WTC11 (cell line): ENCODE results near the gene LSP1. TPM values are rescaled to one million over a fixed set of nuclear protein-coding genes. Genes with fewer than 3 reads are reported as not detected.

Experiments
- ATAC-seq: fragments of 200-7000 bp; cut with Tn5 transposase; 2 replicates; pipeline ENCODE4 v1.10.0; 2021; ENCODE audit warnings: mild to moderate bottlenecking, moderate library complexity
- CTCF ChIA-PET: fragments of 300-600 bp; sonication (Branson Sonifier 250); formaldehyde crosslinking; loops from one replicate; lab custom pipeline; 2021; ENCODE audit warnings: antibody characterized with exemption; lab: Charles Lee
- POLR2A ChIA-PET: fragments of 350-600 bp; sonication (Branson Sonifier 250); formaldehyde crosslinking; loops from one replicate; lab custom pipeline; 2021; ENCODE audit warnings: antibody characterized with exemption; lab: Charles Lee
- DNase-seq: peaks from one replicate; pipeline ENCODE4 v3.0.0; 2021; ENCODE audit warnings: low spot score
- H3K27ac Mint-ChIP-seq: 2 replicates; pipeline ENCODE4 v1.8.0; 2021; ENCODE audit warnings: mixed read lengths
- H3K27me3 Mint-ChIP-seq: 2 replicates; pipeline ENCODE4 v1.8.0; 2021; ENCODE audit warnings: low read depth, mild to moderate bottlenecking, moderate library complexity, mixed read lengths
- H3K36me3 Mint-ChIP-seq: 2 replicates; pipeline ENCODE4 v1.8.0; 2021; ENCODE audit warnings: mixed read lengths
- H3K4me1 Mint-ChIP-seq: 2 replicates; pipeline ENCODE4 v1.8.0; 2022; ENCODE audit warnings: mixed read lengths
- H3K4me3 Mint-ChIP-seq: 2 replicates; pipeline ENCODE4 v1.8.0; 2021; ENCODE audit warnings: mild to moderate bottlenecking, moderate library complexity, mixed read lengths
- H3K9me3 Mint-ChIP-seq: 2 replicates; pipeline ENCODE4 v1.8.0; 2021; ENCODE audit warnings: mixed read lengths
- AR ChIP-seq: fragments of 250-450 bp; sonication (Bioruptor Pico); IDR thresholded peaks from 2 replicates; pipeline ENCODE4 v1.9.0; 2021; ENCODE audit warnings: mild to moderate bottlenecking
- ATF2 ChIP-seq: sonication (generic); formaldehyde crosslinking; IDR thresholded peaks from 2 replicates; pipeline ENCODE4 v1.8.1; 2022; ENCODE audit warnings: low read depth, missing genetic modification reagents, borderline replicate concordance
- CREB1 ChIP-seq: sonication (generic); formaldehyde crosslinking; IDR thresholded peaks from 2 replicates; pipeline ENCODE4 v1.8.0; 2023; ENCODE audit warnings: mild to moderate bottlenecking, missing genetic modification reagents
- CREM ChIP-seq: sonication (generic); formaldehyde crosslinking; IDR thresholded peaks from 2 replicates; pipeline ENCODE4 v1.8.1; 2022; ENCODE audit warnings: mild to moderate bottlenecking, missing genetic modification reagents, moderate library complexity
- E2F4 ChIP-seq: sonication (generic); formaldehyde crosslinking; IDR thresholded peaks from 2 replicates; pipeline ENCODE4 v1.8.1; 2022; ENCODE audit warnings: low read depth, mild to moderate bottlenecking, moderate library complexity, missing genetic modification reagents, borderline replicate concordance
- ERG ChIP-seq: fragments of 250-450 bp; sonication (Bioruptor Pico); IDR thresholded peaks from 2 replicates; pipeline ENCODE4 v1.8.0; 2021; ENCODE audit warnings: mild to moderate bottlenecking
- FOXK1 ChIP-seq: sonication (generic); formaldehyde crosslinking; IDR thresholded peaks from 2 replicates; pipeline ENCODE4 v1.8.0; 2022; ENCODE audit warnings: mild to moderate bottlenecking, moderate library complexity, missing genetic modification reagents
- FOXP1 ChIP-seq: sonication (generic); formaldehyde crosslinking; IDR thresholded peaks from 2 replicates; pipeline ENCODE4 v1.8.0; 2022; ENCODE audit warnings: missing genetic modification reagents, mild to moderate bottlenecking, moderate library complexity, borderline replicate concordance
- GRHL2 ChIP-seq: fragments of 250-450 bp; sonication (Bioruptor Pico); IDR thresholded peaks from 2 replicates; pipeline ENCODE4 v1.8.0; 2022; ENCODE audit warnings: mild to moderate bottlenecking, moderate library complexity; ENCODE audit not compliant: insufficient replicate concordance, severe bottlenecking
- HMGA2 ChIP-seq: fragments of 250-450 bp; sonication (Bioruptor Pico); IDR thresholded peaks from 2 replicates; pipeline ENCODE4 v1.4.0; 2021; ENCODE audit warnings: mild to moderate bottlenecking, moderate library complexity
- MXD4 ChIP-seq: fragments of 250-450 bp; sonication (Bioruptor Pico); IDR thresholded peaks from 2 replicates; pipeline ENCODE4 v1.8.0; 2021; ENCODE audit warnings: mild to moderate bottlenecking, moderate library complexity, borderline replicate concordance
- NFATC4 ChIP-seq: fragments of 250-450 bp; sonication (Bioruptor Pico); IDR thresholded peaks from 2 replicates; pipeline ENCODE4 v1.9.0; 2021; ENCODE audit warnings: mild to moderate bottlenecking
- NR2C2 ChIP-seq: sonication (generic); formaldehyde crosslinking; IDR thresholded peaks from 2 replicates; pipeline ENCODE4 v1.8.0; 2022; ENCODE audit warnings: mild to moderate bottlenecking, missing genetic modification reagents
- OVOL2 ChIP-seq: fragments of 250-450 bp; sonication (Bioruptor Pico); IDR thresholded peaks from 2 replicates; pipeline ENCODE4 v1.9.0; 2021; ENCODE audit warnings: mild to moderate bottlenecking, borderline replicate concordance
- PREB ChIP-seq: sonication (generic); formaldehyde crosslinking; IDR thresholded peaks from 2 replicates; pipeline ENCODE4 v1.8.1; 2022; ENCODE audit warnings: mild to moderate bottlenecking, missing genetic modification reagents, moderate library complexity, borderline replicate concordance
- SMAD4 ChIP-seq: sonication (generic); formaldehyde crosslinking; IDR thresholded peaks from 2 replicates; pipeline ENCODE4 v1.8.0; 2022; ENCODE audit warnings: mild to moderate bottlenecking, missing genetic modification reagents
- TCF7 ChIP-seq: sonication (generic); formaldehyde crosslinking; IDR thresholded peaks from 2 replicates; pipeline ENCODE4 v1.8.0; 2022; ENCODE audit warnings: mild to moderate bottlenecking, low read depth, missing genetic modification reagents, moderate library complexity
- ZMAT4 ChIP-seq: fragments of 250-450 bp; sonication (Bioruptor Pico); IDR thresholded peaks from 2 replicates; pipeline ENCODE4 v1.9.0; 2021; ENCODE audit warnings: mild to moderate bottlenecking
- ZNF138 ChIP-seq: sonication (generic); formaldehyde crosslinking; conservative IDR thresholded peaks from 2 replicates; pipeline ENCODE4 v1.8.1; 2022; ENCODE audit warnings: mild to moderate bottlenecking, moderate library complexity, missing genetic modification reagents
- ZNF219 ChIP-seq: sonication (generic); formaldehyde crosslinking; IDR thresholded peaks from 2 replicates; pipeline ENCODE4 v1.8.0; 2023; ENCODE audit warnings: missing genetic modification reagents, mild to moderate bottlenecking, borderline replicate concordance
- ZNF281 ChIP-seq: sonication (generic); formaldehyde crosslinking; IDR thresholded peaks from 2 replicates; pipeline ENCODE4 v1.8.0; 2023; ENCODE audit warnings: mild to moderate bottlenecking, missing genetic modification reagents
- ZNF317 ChIP-seq: sonication (generic); formaldehyde crosslinking; IDR thresholded peaks from 2 replicates; pipeline ENCODE4 v1.8.1; 2023; ENCODE audit warnings: low read depth, mild to moderate bottlenecking, moderate library complexity, missing genetic modification reagents, borderline replicate concordance
- ZNF425 ChIP-seq: fragments of 250-450 bp; sonication (Bioruptor Pico); conservative IDR thresholded peaks from 2 replicates; pipeline ENCODE4 v1.9.0; 2021; ENCODE audit warnings: mild to moderate bottlenecking
- total RNA-seq: library from RNA; stranded (reverse); gene quantifications from 3 replicates; pipeline ENCODE4 v1.2.3, GENCODE V29; 2021

LSP1 gene
- total RNA-seq, 1 experiment from 2014 or later: 0.77 TPM

- ATAC-seq (no peak), DNase-seq (no peak)
- no peaks in the 10 kb centered on the region for H3K4me1 Mint-ChIP-seq
- ChIA-PET CTCF (interaction anchor here (0.6 to 1.4 kb wide), 4 partner anchors 10 to 308 kb away, joined by 3 to 11 read pairs (median 4); no protein-coding TSS in a partner anchor), POLR2A (no interaction called here)
- no peaks in the 10 kb centered on the region for H3K9me3 Mint-ChIP-seq
- H3K36me3 Mint-ChIP-seq: no peaks in the 10 kb centered on the region
- TF ChIP-seq GRHL2 (no peak), ATF2 (CRISPR knock-in tag) (no peak), SMAD4 (no peak), ZNF317 (no peak), HMGA2 (CRISPR knock-in tag) (no peak), CREB1 (CRISPR knock-in tag) (no peak), NFATC4 (CRISPR knock-in tag) (no peak), FOXP1 (CRISPR knock-in tag) (no peak), OVOL2 (no peak), AR (no peak), ZMAT4 (CRISPR knock-in tag) (no peak), FOXK1 (CRISPR knock-in tag) (no peak), NR2C2 (CRISPR knock-in tag) (no peak)
- no peaks in the 10 kb centered on the region for H3K27me3 Mint-ChIP-seq
- no peak overlapping the region for H3K27ac Mint-ChIP-seq
- H3K4me3 Mint-ChIP-seq: no peak overlapping the region
These were observed 9.8 kb upstream of the LSP1 start for GRCh38 chr11:1843098-1843473.

GRCh38 chr11:1843796-1844195 is 9.1 kb upstream of the LSP1 start:
- no peak overlapping the region for H3K4me3 Mint-ChIP-seq
- H3K27me3 Mint-ChIP-seq: no peaks in the 10 kb centered on the region
- H3K9me3 Mint-ChIP-seq: no peaks in the 10 kb centered on the region
- H3K36me3 Mint-ChIP-seq: no peaks in the 10 kb centered on the region
- DNase-seq (no peak), ATAC-seq (no peak)
- no peak overlapping the region for H3K27ac Mint-ChIP-seq
- ChIA-PET POLR2A (no interaction called here), CTCF (interaction anchor here (0.6 to 1.4 kb wide), 2 partner anchors 191 to 308 kb away, joined by 3 to 4 read pairs; no protein-coding TSS in a partner anchor)
- no peaks in the 10 kb centered on the region for H3K4me1 Mint-ChIP-seq
- TF ChIP-seq ZNF219 (CRISPR knock-in tag) (no peak), E2F4 (CRISPR knock-in tag) (no peak), MXD4 (CRISPR knock-in tag) (no peak), PREB (CRISPR knock-in tag) (no peak), TCF7 (CRISPR knock-in tag) (no peak), ZNF281 (no peak), ZNF425 (no peak), SMAD4 (no peak), ZNF138 (no peak), OVOL2 (no peak), ERG (CRISPR knock-in tag) (no peak), CREM (CRISPR knock-in tag) (no peak)
